ENCODE results near the gene TSPAN5.

Gene TSPAN5

DNA sequence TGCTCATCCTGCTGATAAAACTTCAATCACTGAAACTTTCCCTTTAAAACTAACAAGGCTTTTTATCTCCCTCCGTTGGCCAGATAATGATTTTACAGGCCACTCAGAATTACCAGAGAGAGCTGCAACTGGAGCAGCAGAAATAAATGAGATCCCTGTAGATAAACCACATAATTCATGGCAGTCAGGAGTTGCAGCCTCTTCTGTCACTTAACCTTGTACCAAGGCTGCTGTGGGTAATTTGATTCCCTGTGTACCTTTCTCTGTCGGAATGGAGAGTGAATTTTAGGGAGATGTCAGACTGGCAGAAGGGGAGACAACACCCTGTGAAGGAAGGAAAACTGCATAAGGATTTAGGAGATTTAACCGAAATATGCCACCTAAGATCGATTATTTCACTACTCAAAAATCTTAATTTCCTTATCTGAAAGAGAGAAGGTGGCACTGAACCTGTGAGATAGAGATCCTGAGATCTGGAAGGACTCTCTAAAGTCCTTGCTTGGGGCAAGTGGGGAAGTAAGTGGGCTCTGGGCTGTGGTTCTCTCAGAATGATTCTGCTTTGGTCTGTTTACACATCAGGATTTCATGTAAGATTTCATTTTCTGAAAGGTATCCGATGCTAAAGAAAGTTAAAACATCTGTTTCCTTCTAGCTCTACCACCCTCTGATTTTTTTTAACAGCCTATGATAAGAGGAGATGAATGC, 14.3 kb upstream of the TSPAN5 start:
- no peak for DNase-seq

DNA sequence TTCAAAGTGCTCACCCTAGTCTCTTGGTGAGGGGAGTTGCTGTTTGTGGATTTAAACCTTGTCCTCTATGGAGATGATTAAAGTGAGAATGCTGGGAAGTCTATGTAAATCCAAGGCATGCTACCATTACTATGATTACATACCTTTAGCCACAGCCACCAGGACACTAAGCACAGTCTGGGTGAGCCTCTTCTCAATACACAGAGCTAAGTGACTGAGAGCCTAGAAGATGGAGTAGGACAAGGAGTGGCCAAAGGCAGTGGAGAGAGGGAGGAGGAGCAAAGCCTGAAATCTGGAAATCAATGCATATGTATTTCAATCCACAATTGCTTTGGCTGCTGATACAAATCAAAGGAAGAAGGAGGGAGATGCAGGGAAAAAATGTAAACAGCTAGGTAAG, 12.7 kb upstream of the TSPAN5 start:
- no peak for DNase-seq

GRCh38 chr4:98670186-98670585, 11.8 kb upstream of the TSPAN5 start:
- no peak for DNase-seq

DNA sequence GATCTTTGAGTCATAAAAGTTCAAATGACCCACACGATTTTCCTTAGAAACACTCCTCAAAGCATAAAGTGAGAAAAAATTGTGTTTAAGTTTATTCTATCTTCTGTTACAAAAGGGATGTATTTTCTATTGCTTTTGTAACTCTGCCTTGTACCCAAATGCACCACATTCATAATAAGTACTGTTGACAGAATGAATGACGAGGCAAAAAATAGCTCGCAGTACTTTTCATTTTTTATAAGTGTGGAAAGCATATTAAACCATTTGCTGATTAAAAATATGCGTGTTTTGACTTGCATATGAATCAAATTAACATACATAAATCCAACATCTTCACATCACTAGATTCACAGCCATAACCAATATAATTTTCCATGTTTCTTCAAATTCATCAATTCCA, 11.2 kb upstream of the TSPAN5 start:
- no peak for DNase-seq

GRCh38 chr4:98664959-98665358, 6.5 kb upstream of the TSPAN5 start:
- DNase-seq, result no peak

DNA sequence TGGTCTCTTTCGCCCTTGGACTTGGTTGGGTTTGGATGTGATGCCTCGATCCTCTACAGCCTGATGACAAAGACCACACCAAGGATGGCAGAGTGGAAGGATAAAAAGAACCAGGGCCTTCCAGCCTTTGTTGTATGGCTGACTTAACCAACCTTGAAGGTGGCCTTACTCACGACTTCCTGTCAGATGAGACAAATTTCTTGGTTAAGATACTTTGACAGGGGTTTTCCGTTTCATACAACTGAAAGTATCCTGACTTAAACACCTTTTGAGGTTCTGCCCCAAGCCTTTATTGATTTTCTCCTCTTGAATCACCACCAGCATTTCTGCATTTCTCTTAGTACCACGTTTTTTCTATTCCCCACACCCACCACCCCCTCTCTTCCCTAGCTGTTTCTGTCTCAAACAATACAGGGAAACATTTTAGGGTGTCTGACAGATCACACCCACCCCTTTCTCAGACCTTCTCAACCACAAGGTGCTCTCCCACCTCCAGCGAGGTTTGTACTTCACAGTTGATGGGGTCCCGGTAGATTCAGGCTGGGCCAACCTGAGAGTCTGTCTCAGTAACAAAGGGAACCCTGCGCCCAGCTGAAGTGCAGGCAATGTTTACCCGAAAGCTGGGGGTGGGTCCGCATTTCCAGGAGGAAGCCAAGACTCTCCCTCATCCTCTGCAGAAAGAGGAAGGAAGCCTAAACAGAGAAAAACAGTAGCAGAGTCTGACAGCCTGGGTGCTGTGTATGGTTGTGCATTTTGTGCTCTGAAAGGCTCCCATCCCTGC, 5.0 kb upstream of the TSPAN5 start:
- DNase-seq, result peak; percentile 87

- DNase-seq, result peak; percentile 50
Observed at GRCh38 chr4:98662626-98663225, 4.3 kb upstream of the TSPAN5 start.

- DNase-seq, result no peak
Observed at GRCh38 chr4:98662055-98662453, 3.6 kb upstream of the TSPAN5 start.

- no peak for DNase-seq
Observed at GRCh38 chr4:98661371-98662054, 3.1 kb upstream of the TSPAN5 start.

DNA sequence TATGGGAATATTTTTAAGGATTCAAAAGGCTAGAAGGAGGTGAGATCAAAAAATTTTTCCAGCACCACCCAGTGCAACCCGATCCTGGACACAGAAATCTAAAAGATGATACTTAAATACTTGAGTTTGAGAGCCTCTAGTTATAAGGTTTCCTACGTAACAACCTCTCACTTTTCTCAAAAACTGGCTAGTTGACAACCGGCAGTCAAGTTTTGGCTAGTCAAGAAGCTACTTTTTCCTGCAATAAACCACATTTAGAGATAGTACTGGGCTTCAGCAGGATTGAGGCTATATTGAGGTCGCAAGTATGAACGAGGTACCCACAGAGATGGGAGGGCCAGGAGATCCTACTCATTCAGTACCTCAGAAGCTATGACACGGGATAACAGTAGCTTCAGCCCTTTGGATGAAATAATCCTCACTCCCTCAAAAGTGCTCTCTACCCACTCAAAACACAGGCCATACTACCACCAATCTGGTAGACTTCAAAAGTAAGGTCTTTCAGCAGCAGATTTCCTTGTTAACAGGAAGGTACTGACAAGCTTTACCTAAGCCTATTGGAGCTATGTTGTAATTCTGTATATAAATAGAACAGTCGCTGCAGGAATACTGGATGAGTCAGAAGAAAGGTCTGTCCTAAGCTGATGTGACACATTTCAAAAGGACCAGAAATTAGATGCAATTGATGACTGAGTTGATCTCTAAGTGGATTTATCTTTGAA, 1.5 kb upstream of the TSPAN5 start:
- peak; percentile 39 for DNase-seq

DNA sequence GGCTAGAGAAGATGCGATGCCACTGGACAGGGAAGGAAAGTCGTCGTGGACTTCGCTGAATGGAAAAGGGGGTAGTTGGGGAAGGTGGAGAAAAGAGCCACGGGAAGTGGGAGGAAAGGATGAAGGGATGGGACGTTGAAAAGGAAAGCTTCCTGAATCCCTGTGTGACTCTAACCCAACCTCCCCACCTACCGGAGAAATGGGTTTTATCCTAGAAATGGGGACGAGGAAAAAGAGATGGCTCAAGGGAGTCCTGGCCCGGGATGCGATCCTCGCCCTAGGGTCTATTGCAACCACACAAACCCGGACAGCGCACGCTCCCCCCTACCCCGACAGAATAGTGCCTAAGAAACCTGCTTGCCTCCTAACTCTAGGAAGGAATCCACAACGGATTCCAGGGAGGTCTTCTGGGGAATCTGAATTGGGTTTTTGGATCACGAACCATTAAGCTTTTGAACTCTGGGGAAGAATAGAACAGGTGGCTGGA, 738 bp upstream of the TSPAN5 start:
- no peak for DNase-seq

GRCh38 chr4:98657531-98658286, 702 bp downstream of the TSPAN5 start:
- DNase-seq, result peak; percentile 70

GRCh38 chr4:98656886-98657285, 1.5 kb downstream of the TSPAN5 start:
- no peak for DNase-seq

GRCh38 chr4:98656443-98656842, 2.0 kb downstream of the TSPAN5 start:
- no peak for DNase-seq

- no peak for DNase-seq
Observed at GRCh38 chr4:98653890-98654867, 4.2 kb downstream of the TSPAN5 start.

DNA sequence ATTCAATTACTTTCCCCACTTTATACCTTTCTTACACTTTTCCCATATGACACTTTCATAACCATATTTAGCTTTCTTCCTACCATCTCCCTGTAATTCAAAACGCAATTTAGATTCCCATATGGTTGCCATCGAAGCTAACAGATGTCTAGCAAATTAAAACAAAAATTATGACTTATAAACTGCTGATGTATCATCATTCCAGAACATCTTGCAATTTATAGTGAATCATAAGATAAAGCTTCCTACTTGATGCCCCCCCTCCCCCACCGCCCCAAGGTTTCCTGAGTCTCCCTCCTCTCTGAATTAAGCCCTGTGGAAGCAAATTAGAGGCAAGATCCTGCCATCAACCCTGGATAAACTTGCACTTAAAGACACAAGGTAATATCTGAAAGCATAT, 5.4 kb downstream of the TSPAN5 start:
- DNase-seq, result no peak

- no peak for DNase-seq
Observed at GRCh38 chr4:98648602-98649001, 9.8 kb downstream of the TSPAN5 start.

DNA sequence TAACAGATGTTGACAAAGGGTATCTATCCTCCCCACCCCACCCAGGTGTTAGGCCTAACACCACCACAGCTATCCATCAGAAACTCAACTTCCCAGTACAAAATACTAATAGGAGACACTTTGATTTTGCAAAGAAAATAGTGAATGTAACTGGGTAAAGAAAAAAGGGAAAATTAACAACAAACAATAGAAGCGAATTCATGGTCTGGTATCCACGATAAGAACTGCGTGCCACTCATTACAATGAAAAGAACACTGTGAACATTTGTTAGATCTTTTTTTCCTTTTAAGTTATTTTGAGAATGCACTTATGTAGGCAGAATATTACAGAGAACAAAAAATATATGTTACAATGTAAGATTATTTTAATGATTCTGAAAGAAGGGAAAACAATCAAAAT, 12.0 kb downstream of the TSPAN5 start:
- no peak for DNase-seq

DNA sequence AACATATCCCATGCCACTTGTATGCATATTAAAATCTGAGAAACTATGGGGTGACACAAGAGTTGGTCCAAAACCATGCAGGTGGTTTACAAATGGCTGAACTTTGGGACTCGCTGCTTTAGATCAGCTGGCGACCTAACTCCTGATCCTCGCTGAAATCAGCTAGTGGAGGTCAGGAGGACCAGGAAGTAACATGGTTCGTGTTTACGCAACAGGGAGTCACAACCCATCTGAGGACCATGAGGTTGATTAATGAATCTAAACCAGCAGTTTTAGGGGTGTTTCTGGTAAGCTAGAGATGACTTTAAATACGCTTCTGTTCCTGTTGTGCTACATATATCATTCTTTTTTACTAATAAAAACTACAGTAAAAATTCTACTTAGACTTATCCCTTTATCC, 12.9 kb downstream of the TSPAN5 start:
- DNase-seq, result no peak

- DNase-seq, result peak; percentile 25
Observed at GRCh38 chr4:98643755-98644154, 14.7 kb downstream of the TSPAN5 start.

DNA sequence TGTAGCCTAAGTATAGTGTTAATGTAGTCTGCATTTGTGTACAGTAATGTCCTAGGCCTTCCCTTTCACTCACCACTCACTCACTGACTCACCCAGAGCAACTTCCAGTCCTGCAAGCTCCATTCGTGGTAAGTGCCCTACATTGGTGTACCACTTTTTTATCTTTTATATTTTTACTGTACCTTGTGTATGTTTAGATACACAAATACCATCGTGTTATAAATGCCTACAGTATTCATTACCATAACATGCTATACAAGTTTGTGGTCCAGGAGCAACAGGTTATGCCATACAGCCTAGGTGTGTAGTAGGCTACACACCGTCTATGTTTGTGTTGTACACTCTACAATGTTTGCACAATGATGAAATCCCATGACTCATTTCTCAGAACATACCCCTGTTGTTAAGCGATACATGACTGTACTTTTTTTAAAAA, 15.4 kb downstream of the TSPAN5 start:
- peak; percentile 45 for DNase-seq
